Esophagus (tissue), 2 donors: ENCODE results near the gene STAT3. TPM values are rescaled to one million over a fixed set of nuclear protein-coding genes. Genes with fewer than 3 reads are reported as not detected.

Source experiments
- H3K27ac ChIP-seq, 2 donors: one replicate each; pipeline ENCODE4 v1.5.1; 2013; ENCODE audit warnings: low read depth in 2 of 2, mild to moderate bottlenecking in 2 of 2, inconsistent platforms in 1 of 2, low read length in 1 of 2, moderate library complexity in 1 of 2
- H3K27me3 ChIP-seq, 2 donors: one replicate each; pipeline ENCODE4 v1.6.1; 2013; ENCODE audit warnings: low read length in 2 of 2, control low read depth in 1 of 2, mild to moderate bottlenecking in 1 of 2; ENCODE audit not compliant: insufficient read depth in 2 of 2, control insufficient read depth in 1 of 2
- H3K36me3 ChIP-seq, 2 donors: one replicate each; pipeline ENCODE4 v1.6.1; 2013; ENCODE audit warnings: low read length in 1 of 2; ENCODE audit not compliant: control insufficient read depth in 2 of 2, insufficient read depth in 2 of 2
- H3K4me1 ChIP-seq, 2 donors: one replicate each; pipeline ENCODE4 v1.6.1; 2013; ENCODE audit warnings: low read length in 1 of 2; ENCODE audit not compliant: control insufficient read depth in 2 of 2, insufficient read depth in 2 of 2
- H3K4me3 ChIP-seq, 2 donors: one replicate each; pipeline ENCODE4 v1.5.1; 2013; ENCODE audit warnings: low read length in 2 of 2, mild to moderate bottlenecking in 2 of 2, low read depth in 1 of 2, moderate library complexity in 1 of 2
- H3K9me3 ChIP-seq, 2 donors: one replicate each; pipeline ENCODE4 v1.6.1; 2013; ENCODE audit warnings: mild to moderate bottlenecking in 2 of 2, low read depth in 1 of 2, low read length in 1 of 2, moderate library complexity in 1 of 2; ENCODE audit not compliant: control insufficient read depth in 2 of 2, insufficient read depth in 1 of 2
- WGBS, 2 donors: extraction: QIAGEN DNeasy Blood & Tissue Kit; methylation state at CpG; one replicate each; pipeline ENCODE4 v1.1.7; 2013; 5-methylcytosine and 5-hydroxymethylcytosine counted together
- polyA plus RNA-seq, 2 donors: library from polyadenylated mRNA; stranded (reverse); fragments of 200-250 nt; gene quantifications; one replicate each; pipeline ENCODE4 v1.2.3, GENCODE V29; 2013
- donor health status: healthy with polysubstance abuse.
- donor health status: Bipolar disorder and iron deficiency.

The STAT3 gene
- polyA plus RNA-seq, 2 donors: 30.8 to 64.2 TPM

DNA sequence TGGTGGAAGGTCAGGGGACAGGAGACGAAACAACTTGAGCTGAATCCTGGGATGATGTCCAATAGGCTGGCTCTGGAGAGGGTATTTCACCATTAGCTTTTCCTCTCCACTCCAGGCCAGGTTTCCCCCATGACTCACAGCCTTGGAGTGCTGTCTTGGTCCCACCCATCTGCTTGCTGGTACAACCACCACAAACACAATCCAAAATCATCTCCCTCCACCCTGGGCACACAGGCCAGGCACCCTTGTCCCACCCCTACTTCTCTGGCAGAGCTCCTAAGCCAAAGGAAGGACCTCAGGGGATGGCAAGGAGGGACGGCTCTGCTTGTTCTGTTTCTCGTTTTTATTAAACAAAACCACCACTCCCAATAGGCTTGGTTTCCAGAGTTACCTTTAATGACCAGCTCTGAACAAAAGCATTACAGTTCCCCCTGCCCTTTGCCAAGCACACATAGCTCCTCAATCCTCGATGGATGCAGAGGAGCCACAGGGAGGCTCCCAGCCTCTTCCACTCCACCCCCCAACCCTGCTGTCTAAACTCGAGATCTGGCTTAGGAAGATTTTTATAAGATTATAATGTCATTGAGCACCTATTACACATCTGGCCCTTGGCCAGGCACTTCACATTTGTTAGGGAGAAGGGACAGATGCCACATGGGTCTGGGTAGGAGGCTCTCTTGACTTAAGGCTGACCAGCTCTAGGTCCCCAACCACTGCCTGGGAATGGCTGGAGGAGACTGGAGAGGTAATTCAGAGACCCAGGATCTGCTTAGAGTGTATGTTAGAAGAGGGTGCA is 21.5 kb upstream of the STAT3 start:
- WGBS, 2 donors: 8 to 15% methylated on average over 4 to 5 of the region's 5 CpGs
- peak overlapping the region; percentile 91 to 99 for H3K27ac ChIP-seq
- H3K36me3 ChIP-seq: peaks cover 0 to 6% of the 10 kb centered on the region in 2 donors
- H3K4me3 ChIP-seq: no peak overlapping the region
- no peaks in the 10 kb centered on the region for H3K9me3 ChIP-seq
- peaks cover 0 to 15% of the 10 kb centered on the region in 2 donors for H3K4me1 ChIP-seq
- no peaks in the 10 kb centered on the region for H3K27me3 ChIP-seq

DNA sequence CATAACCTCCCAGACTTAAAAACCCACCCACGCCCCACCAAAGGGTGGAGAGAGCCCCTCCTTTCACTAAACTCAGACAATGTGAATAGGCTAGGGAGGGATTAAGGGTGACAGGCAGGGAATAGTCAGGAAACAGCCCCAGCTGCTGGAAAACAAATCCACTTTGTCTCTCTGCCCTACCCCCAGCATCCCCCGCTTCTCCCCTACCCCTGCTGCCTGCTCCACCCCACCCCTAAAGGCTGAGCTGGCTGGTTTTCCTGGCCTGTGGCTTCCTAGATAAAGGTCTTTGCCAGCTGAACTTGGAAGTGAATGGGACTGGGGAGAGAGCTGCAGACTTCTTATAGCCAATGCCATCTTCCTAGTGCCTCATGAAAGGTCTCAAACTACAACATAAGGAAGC is 19.8 kb upstream of the STAT3 start:
- Histone ChIP-seq H3K27ac (peak overlapping the region; percentile 80 to 83), H3K36me3 (peaks cover 0 to 14% of the 10 kb centered on the region in 2 donors), H3K27me3 (no peaks in the 10 kb centered on the region), H3K9me3 (no peaks in the 10 kb centered on the region), H3K4me3 (no peak overlapping the region), H3K4me1 (peaks cover 0 to 15% of the 10 kb centered on the region in 2 donors)
- WGBS, 2 donors: 35 to 62% methylated on average over 2 of the region's 2 CpGs

DNA sequence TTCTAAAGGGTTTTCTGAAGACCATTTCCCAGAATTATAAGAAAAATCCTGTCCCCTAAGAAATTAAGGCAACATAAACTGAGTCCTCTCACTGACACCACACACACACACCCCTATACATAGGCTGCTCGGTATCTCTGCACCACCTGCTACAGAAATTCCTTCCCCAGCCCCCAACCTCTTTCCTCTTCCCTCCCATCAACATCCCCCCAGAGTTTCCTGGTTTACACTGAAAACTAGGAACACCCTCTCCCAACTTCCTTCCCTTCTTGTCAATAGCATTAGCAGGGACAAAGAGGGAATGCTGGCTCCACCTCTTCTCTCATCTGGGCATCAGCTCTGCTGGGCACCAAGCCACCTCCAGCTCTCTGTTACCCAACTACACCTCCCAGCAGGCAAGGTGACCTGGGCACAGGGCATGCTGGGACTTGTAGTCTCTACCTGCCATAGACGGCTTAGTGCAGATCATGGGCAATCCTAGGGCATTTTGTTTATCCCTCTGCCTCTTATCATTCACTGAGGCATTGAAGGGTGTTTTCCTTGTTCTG is 19.1 kb upstream of the STAT3 start:
- H3K27ac ChIP-seq: peak overlapping the region; percentile 80 to 83
- no peaks in the 10 kb centered on the region for H3K9me3 ChIP-seq
- H3K4me1 ChIP-seq: peaks cover 0 to 15% of the 10 kb centered on the region in 2 donors
- 5 to 16% methylated on average over 2 of the region's 2 CpGs for WGBS, 2 donors
- H3K4me3 ChIP-seq: no peak overlapping the region
- no peaks in the 10 kb centered on the region for H3K27me3 ChIP-seq
- peaks cover 0 to 14% of the 10 kb centered on the region in 2 donors for H3K36me3 ChIP-seq

DNA sequence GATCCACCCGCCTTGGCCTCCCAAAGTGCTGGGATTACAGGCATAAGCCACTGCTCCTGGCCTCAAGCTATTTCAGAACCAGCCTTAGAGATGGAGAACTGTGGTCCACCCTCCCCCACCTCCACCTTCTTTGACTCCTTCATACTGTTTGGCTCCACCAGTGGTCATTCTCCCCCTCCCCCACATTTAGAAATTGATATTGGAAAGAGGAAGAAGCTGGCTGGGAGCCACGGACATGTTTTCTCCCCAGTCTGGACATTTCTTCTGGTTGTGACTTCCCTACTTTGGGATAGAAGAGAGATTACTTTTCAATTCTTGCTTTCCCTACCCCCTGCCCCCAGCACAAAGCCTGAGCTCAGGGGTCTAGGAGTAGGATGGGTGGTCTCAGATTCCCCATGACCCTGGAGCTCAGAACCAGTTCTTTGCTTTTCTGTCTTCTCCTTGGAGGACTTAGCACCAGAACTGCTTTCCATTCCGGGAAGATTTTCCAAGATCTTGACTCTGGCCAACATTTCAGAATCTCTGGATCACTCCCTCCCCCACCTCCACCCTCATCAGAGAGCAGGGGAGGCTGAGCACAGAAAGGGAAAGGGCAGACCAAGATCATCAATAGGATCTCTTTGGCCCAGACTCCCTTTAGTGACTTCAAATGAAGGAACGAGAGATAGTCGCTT is 18.5 kb upstream of the STAT3 start:
- Histone ChIP-seq H3K27ac (peak overlapping the region; percentile 47 to 81), H3K36me3 (peaks cover 0 to 14% of the 10 kb centered on the region in 2 donors), H3K4me1 (peaks cover 0 to 12% of the 10 kb centered on the region in 2 donors), H3K9me3 (no peaks in the 10 kb centered on the region), H3K27me3 (no peaks in the 10 kb centered on the region), H3K4me3 (no peak overlapping the region)
- WGBS, 2 donors: 25 to 47% methylated on average over 5 of the region's 5 CpGs

DNA sequence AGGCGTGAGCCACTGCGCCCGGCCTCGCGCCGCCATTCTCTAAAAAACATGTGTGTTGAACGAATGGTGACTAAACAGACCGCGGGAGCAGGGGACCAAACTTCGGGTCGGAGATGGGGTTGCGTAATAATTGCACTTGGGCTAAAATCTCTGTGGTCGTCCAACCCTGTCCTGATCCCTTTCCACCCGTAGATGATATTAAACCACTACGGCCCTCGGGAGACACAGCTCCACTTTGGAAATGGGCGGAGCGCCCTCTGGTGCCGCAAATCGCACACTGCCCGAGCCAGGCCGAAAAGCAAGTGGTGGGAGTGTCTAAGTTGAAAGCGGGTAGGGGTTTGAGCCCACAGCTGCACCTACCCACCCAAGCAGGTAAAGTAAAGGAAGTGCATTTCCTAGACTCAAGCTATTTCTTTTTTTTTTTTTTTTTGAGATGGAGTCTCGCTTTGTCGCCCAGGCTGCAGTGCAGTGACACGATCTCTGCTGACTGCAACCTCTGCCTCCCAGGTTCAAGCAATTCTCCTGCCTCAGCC is 17.8 kb upstream of the STAT3 start:
- Histone ChIP-seq H3K4me1 (peaks cover 0 to 8% of the 10 kb centered on the region in 2 donors), H3K9me3 (no peaks in the 10 kb centered on the region), H3K27ac (peak overlapping the region in 1 of 2 donors; percentile 47), H3K4me3 (no peak overlapping the region), H3K36me3 (peaks cover 0 to 14% of the 10 kb centered on the region in 2 donors), H3K27me3 (no peaks in the 10 kb centered on the region)
- WGBS, 2 donors: 36 to 38% methylated on average over 26 of the region's 26 CpGs

DNA sequence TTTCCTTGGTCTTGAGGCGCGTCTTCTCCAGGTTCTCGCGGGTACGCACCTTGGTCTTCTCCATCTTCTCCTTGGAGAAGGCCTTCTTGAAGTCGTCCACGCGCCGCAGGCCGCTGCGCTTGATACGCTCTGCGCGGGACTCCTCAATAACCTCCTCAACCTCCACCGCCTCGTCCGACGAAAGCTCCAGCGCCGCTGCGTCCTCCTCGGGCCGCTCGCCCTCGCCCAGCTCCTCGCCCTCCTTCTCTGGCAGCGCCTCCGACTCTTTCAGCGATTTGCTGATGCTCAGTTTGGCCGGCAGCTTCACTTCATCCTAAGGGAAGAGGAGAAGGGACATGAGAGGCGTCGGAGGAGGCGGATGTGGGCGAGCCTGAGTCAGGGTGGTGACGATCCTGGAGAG is 16.8 kb upstream of the STAT3 start:
- Histone ChIP-seq H3K9me3 (no peaks in the 10 kb centered on the region), H3K4me3 (no peak overlapping the region), H3K27me3 (no peaks in the 10 kb centered on the region), H3K27ac (peak overlapping the region in 1 of 2 donors; percentile 24), H3K36me3 (peaks cover 0 to 14% of the 10 kb centered on the region in 2 donors), H3K4me1 (peaks cover 0 to 6% of the 10 kb centered on the region in 2 donors)
- WGBS, 2 donors: 84 to 90% methylated on average over 35 of the region's 35 CpGs

DNA sequence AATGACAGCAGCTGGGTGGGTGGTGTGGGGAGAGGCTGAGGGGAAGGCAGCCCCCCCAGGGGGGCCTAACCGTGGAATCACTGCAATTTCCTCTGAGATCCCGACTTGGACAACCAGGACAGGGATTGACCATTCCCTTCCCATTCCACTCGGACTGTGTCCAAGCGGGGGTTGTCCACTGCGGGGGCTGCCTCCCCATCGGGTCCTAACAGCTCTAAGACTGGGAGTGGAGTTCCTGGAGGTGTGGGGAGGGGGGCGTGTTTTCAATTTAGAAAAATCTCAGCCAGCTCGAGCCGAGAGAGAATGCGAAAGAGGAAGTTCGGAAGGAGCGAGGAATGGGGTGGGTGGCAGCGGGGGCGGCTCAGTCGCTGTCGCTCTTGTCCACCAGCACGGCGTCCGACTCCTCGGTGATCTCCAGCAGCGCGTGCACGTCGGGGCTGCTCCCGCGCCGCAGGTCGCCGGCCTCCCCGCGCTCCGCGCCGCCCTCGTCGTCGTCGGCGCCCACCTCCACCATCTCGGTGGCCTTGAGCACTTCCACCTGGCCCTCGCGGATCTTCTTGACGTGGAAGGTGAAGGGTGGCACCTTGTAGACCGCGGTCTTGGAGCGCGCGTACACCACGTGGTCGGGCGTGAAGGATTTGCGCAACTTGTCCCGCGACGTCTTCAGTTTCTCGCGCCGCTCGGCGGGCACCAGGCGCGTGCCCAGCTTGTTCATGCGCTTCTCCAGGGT is 16.2 kb upstream of the STAT3 start:
- Histone ChIP-seq H3K4me1 (peaks cover 0 to 4% of the 10 kb centered on the region in 2 donors), H3K4me3 (no peak overlapping the region), H3K27ac (peak overlapping the region in 1 of 2 donors; percentile 11), H3K9me3 (no peaks in the 10 kb centered on the region), H3K27me3 (no peaks in the 10 kb centered on the region), H3K36me3 (peaks cover 0 to 14% of the 10 kb centered on the region in 2 donors)
- 85 to 86% methylated on average over 63 of the region's 63 CpGs for WGBS, 2 donors

DNA sequence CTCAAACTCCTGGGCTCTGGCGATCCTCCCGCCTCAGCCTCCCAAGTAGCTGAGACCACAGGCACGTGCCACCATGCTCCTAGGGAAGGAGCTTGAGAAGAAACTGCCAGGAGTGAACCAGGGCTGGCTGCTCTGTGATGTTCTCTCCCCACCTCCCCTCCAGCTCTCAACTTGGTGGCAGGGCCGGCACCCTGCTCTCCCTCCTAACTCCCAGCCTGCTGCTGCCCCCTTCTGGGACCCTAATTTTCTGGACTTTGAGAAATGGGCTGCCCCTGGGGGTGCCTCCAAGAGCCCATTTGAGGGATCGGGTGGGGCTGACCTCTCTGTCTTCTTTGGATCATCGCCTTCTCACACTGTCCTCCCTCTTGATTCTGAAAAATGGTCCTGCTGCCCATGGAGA is 14.9 kb upstream of the STAT3 start:
- H3K4me1 ChIP-seq: no peaks in the 10 kb centered on the region
- WGBS, 2 donors: 70 to 81% methylated on average over 6 of the region's 6 CpGs
- H3K4me3 ChIP-seq: no peak overlapping the region

DNA sequence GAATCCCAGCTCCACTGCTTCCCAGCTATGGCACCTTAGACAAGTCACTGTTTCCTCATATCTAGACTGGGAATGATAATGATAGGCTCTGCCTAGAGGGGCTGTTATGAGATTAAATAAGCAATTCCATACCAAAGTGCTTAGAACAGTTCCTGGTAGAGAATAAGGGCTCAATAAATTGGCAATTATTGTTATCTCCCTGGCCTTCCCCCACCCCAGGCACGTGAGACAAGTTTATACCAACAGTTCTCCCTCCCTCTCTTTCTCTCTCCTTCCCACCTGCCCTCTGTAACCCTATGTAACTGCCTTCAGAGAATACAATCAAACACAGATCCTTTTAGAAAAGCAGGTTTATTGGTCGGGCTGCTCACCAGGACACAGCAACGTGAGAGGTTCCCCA is 13.9 kb upstream of the STAT3 start:
- H3K27me3 ChIP-seq: no peaks in the 10 kb centered on the region
- 26 to 44% methylated on average over 3 of the region's 3 CpGs for WGBS, 2 donors
- H3K4me3 ChIP-seq: no peak overlapping the region
- no peaks in the 10 kb centered on the region for H3K9me3 ChIP-seq
- no peaks in the 10 kb centered on the region for H3K4me1 ChIP-seq
- peak overlapping the region; percentile 21 to 58 for H3K27ac ChIP-seq
- peaks cover 0 to 14% of the 10 kb centered on the region in 2 donors for H3K36me3 ChIP-seq

More for the DNA sequence above, 14.9 kb upstream of the STAT3 start:
- Histone ChIP-seq H3K27ac (peak overlapping the region in 1 of 2 donors; percentile 49), H3K27me3 (no peaks in the 10 kb centered on the region), H3K9me3 (no peaks in the 10 kb centered on the region), H3K36me3 (peaks cover 0 to 14% of the 10 kb centered on the region in 2 donors)
